Measurements from ENCODE around the gene NFATC2. TPM values are rescaled to one million over a fixed set of nuclear protein-coding genes. Genes with fewer than 3 reads are reported as not detected.

Gene NFATC2
- total RNA-seq, 1 donor from 2014 or later: 3.9 TPM

DNA sequence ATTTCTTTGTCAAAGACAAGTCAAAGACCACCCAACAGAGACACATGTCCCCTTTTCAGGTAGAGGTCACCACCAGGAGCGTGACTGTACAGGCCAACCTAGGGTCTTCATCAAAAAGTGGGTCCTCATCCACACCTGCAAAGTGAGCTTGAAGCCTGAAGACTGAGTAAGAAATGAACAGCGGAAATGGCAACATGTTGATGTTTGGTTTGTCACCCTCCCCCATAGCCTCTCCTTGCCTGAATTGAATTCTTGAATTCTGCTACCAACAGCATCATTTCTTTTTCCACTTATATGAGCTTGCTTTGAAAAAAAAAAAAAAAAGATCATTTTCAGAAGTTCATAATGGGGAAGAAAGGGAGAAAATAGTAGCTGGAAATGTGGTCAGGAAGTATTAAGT is 104.4 kb downstream of the NFATC2 start:
- Mint-ChIP-seq H3K9me3 (ENCODE audit: unreplicated experiment) (no peaks in the 10 kb centered on the region), H3K4me3 (ENCODE audit: unreplicated experiment) (no peak overlapping the region), H3K27me3 (ENCODE audit: low read depth, unreplicated experiment) (no peaks in the 10 kb centered on the region), H3K4me1 (ENCODE audit: low read depth, unreplicated experiment) (peaks cover 11% of the 10 kb centered on the region), H3K27ac (ENCODE audit: unreplicated experiment) (no peak overlapping the region), H3K36me3 (ENCODE audit: low read depth, unreplicated experiment) (peaks cover 10% of the 10 kb centered on the region)
- no peaks in the 10 kb centered on the region for H4K20me1 ChIP-seq (ENCODE audit: insufficient read depth, low read length)
- no peaks in the 10 kb centered on the region for H3K36me3 ChIP-seq (ENCODE audit: insufficient read depth, low read length)
- no peak overlapping the region for H3K27ac ChIP-seq (ENCODE audit: low read depth, low read length)
- no peak overlapping the region for H3K4me3 ChIP-seq (ENCODE audit: insufficient read depth, low read depth, low read length)
- no peak overlapping the region for H3K4me2 ChIP-seq (ENCODE audit: low read length)
- no peaks in the 10 kb centered on the region for H3K9me3 ChIP-seq (ENCODE audit: insufficient read depth, low read depth, low read length)
- FAIRE-seq (no peak), DNase-seq (ENCODE audit: low read depth) (no peak)
- TF ChIP-seq, protein P1, sequence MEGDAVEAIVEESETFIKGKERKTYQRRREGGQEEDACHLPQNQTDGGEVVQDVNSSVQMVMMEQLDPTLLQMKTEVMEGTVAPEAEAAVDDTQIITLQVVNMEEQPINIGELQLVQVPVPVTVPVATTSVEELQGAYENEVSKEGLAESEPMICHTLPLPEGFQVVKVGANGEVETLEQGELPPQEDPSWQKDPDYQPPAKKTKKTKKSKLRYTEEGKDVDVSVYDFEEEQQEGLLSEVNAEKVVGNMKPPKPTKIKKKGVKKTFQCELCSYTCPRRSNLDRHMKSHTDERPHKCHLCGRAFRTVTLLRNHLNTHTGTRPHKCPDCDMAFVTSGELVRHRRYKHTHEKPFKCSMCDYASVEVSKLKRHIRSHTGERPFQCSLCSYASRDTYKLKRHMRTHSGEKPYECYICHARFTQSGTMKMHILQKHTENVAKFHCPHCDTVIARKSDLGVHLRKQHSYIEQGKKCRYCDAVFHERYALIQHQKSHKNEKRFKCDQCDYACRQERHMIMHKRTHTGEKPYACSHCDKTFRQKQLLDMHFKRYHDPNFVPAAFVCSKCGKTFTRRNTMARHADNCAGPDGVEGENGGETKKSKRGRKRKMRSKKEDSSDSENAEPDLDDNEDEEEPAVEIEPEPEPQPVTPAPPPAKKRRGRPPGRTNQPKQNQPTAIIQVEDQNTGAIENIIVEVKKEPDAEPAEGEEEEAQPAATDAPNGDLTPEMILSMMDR (IDR thresholded peaks at IDR 0.05; ENCODE audit: insufficient read depth, low read depth, low read length): no peak
- no peak for TF ChIP-seq EZH2 (IDR thresholded peaks at IDR 0.05; ENCODE audit: insufficient read depth, low read length)
- no peaks in the 10 kb centered on the region for H3K4me1 ChIP-seq (ENCODE audit: insufficient read depth, low read length)
- no peaks in the 10 kb centered on the region for H3K79me2 ChIP-seq (ENCODE audit: insufficient read depth, low read length)
- no peak overlapping the region for H2AFZ ChIP-seq (ENCODE audit: low read depth, low read length)
- no peaks in the 10 kb centered on the region for H3K27me3 ChIP-seq (ENCODE audit: insufficient read depth, low read length)
- no peak overlapping the region for H3K9ac ChIP-seq (ENCODE audit: low read length)

DNA sequence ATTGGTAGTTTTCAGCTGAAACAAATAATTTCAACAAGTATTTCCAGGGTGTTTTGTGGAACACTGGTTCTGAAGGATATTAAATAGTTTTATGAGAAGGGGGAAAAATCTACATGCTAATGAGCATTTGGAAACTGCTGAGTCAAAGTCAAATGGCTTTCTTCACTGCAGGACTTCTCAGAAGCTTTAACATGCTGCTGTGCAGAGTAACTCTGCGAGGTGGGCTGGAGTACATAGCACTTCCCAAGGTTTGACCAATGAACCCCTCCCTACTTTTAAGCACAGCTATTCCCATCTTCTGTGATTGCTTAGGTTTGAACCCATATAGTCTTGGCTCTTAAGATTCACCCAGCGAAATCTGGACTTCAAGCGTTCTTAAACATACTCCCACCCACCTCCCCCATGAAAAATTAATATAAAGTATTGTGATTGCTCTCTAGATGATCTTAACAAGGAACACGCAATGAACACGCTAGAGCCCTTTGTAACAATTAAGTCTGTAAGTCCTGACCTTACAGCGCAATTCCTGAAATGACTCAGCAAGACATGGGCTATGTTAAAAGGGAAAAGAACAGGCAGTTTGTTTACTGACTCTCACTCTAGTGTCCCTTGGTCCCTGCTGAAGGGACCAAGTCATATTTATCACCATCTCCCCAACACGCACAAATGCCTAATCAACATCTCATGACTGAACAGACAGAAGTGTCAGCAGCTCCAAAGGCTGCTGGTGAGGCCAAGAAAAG is 105.2 kb downstream of the NFATC2 start:
- H3K9me3 Mint-ChIP-seq (ENCODE audit: unreplicated experiment): no peaks in the 10 kb centered on the region
- no peak overlapping the region for H3K27ac ChIP-seq (ENCODE audit: low read depth, low read length)
- no peaks in the 10 kb centered on the region for H3K9me3 ChIP-seq (ENCODE audit: insufficient read depth, low read depth, low read length)

More for the DNA sequence above, 105.2 kb downstream of the NFATC2 start:
- Histone ChIP-seq H3K4me1 (ENCODE audit: insufficient read depth, low read length) (no peaks in the 10 kb centered on the region), H3K36me3 (ENCODE audit: insufficient read depth, low read length) (no peaks in the 10 kb centered on the region), H3K4me3 (ENCODE audit: insufficient read depth, low read depth, low read length) (no peak overlapping the region), H3K4me2 (ENCODE audit: low read length) (no peak overlapping the region), H4K20me1 (ENCODE audit: insufficient read depth, low read length) (no peaks in the 10 kb centered on the region), H3K27me3 (ENCODE audit: insufficient read depth, low read length) (no peaks in the 10 kb centered on the region), H3K79me2 (ENCODE audit: insufficient read depth, low read length) (no peaks in the 10 kb centered on the region), H3K9ac (ENCODE audit: low read length) (no peak overlapping the region), H2AFZ (ENCODE audit: low read depth, low read length) (no peak overlapping the region)
- H3K27ac Mint-ChIP-seq (ENCODE audit: unreplicated experiment): no peak overlapping the region
- H3K27me3 Mint-ChIP-seq (ENCODE audit: low read depth, unreplicated experiment): no peaks in the 10 kb centered on the region
- TF ChIP-seq EZH2 (IDR thresholded peaks at IDR 0.05; ENCODE audit: insufficient read depth, low read length): no peak
- TF ChIP-seq, protein P1 (IDR thresholded peaks at IDR 0.05; ENCODE audit: insufficient read depth, low read depth, low read length): no peak
- DNase-seq (ENCODE audit: low read depth): no peak
- no peak for FAIRE-seq
- H3K4me3 Mint-ChIP-seq (ENCODE audit: unreplicated experiment): no peak overlapping the region
- peaks cover 14% of the 10 kb centered on the region for H3K4me1 Mint-ChIP-seq (ENCODE audit: low read depth, unreplicated experiment)
- peaks cover 10% of the 10 kb centered on the region for H3K36me3 Mint-ChIP-seq (ENCODE audit: low read depth, unreplicated experiment)

Measured in astrocyte (in vitro differentiated cells and primary cell).